ENCODE measurements around the gene SLCO6A1.
"Not testable (repeated sequence)": the region's sequence is repeated elsewhere in the genome, so short reads cannot be mapped to it uniquely, and the experiment has no call there.

Gene SLCO6A1

GRCh38 chr5:102498271-102499034 is at the start of gene SLCO6A1:
TSS of gene SLCO6A1 (minus strand) at chr5:102499001. CDS start at chr5:102498844, 157 bp downstream.
- no peak for DNase-seq (ENCODE audit: low read depth)

DNA sequence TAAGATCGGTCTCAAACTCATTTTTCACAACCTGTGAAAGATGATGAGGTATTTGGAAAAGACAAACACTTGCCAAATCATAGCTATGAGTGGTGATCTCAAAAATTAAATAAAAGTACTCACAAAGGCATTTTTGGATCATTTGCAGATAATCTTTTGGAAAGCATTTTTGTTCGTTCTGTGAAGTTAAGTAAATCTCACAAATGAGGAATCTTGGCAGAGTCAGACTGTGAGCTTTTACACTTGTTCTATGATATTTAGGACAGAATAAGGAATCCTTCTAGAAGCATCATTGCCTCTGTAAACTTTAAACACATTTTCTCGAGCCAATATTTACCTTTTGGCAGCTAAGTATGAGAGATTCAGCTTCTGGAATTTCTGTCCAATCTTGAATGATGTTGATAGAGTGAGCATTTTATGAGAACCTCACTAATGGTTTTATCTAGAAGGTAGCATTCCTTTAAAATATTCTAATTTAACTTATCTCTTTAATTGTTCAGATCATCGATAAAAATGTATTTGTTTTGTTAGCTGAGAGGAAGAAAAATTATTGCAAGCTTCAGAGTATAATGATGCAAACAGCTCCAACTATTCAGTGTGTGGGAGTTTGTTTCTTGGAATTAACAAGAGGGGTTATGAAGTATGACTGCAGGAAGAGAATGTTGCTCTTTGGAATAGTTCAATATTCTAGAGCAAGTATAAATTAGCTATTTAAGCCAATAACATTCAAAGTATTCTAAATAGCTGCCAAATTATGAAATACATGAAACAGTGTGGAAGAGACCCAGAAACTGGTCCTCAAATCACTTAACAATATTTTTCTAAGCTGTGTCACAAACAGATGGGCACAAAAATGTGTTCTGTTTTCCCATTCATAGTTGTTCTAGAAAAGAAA is 48.6 kb upstream of the SLCO6A1 start:
- no peak for DNase-seq (ENCODE audit: low read depth)

DNA sequence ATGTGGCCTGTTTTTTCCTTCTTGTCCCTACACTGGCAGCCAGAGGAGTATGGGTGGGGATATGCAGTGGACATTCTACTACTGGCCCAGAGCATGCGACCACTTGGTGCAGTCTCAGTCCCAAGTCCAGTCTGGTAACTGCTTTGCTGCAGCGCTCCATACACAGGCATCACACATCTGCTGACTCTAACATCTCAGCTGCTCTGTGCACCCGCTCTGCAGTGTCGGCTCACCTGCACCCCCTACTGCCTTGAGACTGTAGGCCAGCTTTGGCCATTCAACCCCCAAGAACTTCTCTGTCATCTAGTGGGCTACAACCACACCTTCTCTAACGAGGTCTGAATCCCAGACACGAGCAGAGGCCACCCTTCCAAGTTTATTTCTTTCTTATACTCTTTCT is 46.4 kb upstream of the SLCO6A1 start:
- DNase-seq (ENCODE audit: low read depth) = no peak

- no peak for DNase-seq (ENCODE audit: low read depth)
Observed at GRCh38 chr5:102542057-102542456, 43.3 kb upstream of the SLCO6A1 start.

GRCh38 chr5:102539996-102540728 is 41.4 kb upstream of the SLCO6A1 start:
- no peak for DNase-seq (ENCODE audit: low read depth)

DNA sequence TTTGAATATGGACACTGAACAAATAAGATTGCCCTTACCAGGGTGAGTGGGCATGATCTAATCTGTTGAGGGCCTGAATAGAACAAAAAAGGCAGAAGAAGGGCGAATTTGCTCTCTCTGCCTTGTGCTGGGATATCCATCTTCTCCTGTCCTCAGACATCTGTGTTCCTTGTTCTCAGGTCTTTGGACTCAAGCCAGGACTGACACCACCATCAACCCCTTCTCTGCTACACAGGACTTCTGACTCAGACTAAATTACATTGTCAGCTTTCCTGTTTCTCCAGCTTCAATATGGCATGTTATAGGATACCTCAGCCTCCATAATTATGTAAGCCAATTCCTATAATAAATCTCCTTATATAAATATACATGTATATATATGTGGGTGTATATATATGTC is 40.8 kb upstream of the SLCO6A1 start:
- no peak for DNase-seq (ENCODE audit: low read depth)

DNA sequence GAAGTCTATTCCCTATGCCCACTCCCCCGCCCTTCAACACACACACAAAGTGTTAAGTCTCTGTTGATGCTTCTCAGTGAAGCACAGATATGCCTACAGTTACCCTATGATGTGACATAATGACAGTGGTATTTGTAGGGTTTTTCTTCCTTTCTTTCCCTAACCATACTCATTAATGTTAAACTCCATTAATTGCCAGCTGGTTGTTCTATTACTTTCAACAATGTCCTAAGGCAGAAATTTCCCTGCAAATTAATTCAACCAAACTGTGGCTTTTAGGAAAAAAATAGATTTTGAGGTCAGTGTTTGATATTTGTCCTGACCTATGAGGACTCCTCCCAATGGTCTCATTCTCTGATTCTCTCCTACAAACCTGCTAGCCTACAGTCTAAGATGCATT is 38.2 kb upstream of the SLCO6A1 start:
- no peak for DNase-seq (ENCODE audit: low read depth)

GRCh38 chr5:102536323-102536928 is 37.6 kb upstream of the SLCO6A1 start:
- no peak for DNase-seq (ENCODE audit: low read depth)

- DNase-seq (ENCODE audit: low read depth) = no peak
Observed at GRCh38 chr5:102532123-102532522, 33.3 kb upstream of the SLCO6A1 start.

DNA sequence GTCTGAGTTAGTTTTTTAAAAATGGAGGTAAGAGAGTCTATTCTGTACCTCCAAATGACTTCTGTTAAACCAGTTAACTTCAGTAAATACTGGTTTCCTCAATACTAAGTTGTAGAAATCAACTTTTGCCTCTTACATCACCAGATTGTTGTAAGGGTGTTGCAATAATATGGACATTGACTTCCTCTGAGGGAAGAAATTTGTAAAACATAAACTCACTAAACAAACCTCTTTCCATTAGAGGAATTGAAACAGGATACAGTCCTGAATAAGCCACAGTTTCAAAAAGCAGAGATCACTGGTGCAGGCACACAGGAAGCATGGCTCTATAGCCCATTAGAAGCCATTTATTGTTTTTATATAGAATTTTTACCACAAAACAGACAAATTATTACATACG is 32.7 kb upstream of the SLCO6A1 start:
- DNase-seq (ENCODE audit: low read depth) = no peak

GRCh38 chr5:102529447-102529846 is 30.6 kb upstream of the SLCO6A1 start:
- DNase-seq (ENCODE audit: low read depth) = no peak

GRCh38 chr5:102529031-102529430 is 30.2 kb upstream of the SLCO6A1 start:
- no peak for DNase-seq (ENCODE audit: low read depth)

DNA sequence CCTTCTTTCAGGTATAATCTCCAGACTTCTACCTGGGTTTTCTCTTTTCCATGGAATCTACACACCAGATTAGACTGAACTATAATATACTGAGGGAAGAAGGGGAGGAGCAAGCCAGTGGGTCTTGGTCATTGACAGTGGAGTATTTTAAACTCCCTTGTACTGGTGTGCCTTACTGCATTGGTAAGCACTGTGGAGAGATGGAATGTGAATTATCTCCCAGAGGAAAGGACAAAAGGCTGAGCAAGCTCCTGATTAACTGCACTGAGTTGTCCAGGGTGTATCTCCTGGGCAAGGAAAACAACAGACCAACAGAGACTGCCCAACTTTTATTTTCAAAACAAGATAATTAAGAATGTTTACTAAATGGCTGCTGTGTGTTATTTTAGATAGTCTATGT is 29.8 kb upstream of the SLCO6A1 start:
- no peak for DNase-seq (ENCODE audit: low read depth)

DNA sequence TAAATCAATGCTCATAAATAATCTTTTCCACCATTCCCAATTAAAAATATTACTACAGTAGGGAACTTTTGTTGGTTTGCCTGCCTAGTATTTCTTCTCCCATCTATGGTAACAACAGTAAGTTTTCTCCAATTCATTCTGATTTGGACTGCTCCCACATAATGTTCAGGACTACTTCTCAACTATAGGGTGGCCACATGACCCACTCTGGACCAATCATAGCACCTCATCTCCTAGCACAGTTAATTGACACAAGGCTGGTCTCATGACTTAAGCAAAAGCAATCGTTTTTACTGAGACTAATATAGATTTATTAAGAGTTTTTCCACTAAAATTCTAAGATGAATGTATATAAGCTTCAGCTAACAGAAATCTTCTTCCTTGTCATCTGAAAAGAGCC is 28.7 kb upstream of the SLCO6A1 start:
- DNase-seq (ENCODE audit: low read depth) = no peak

- no peak for DNase-seq (ENCODE audit: low read depth)
Observed at GRCh38 chr5:102523541-102524175, 24.9 kb upstream of the SLCO6A1 start.

DNA sequence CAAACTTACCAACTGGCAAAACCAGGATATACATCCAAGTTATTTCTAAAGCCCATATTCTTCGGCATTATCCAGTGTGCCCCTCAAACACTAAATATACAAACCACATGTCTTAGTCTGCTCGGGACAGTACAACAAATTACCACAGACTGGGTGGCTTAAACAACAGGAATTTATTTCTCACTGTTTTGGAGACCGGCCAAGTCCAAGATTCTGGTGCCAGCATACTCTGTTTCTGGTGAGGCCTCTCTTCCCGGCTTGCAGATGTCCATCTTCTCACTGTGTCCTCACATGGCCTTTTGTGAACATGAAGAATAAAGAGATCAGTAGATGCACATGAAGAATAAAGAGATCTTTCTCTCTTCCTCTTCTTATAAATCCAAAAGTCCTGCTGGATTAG is 12.9 kb upstream of the SLCO6A1 start:
- DNase-seq (ENCODE audit: low read depth) = no peak

DNA sequence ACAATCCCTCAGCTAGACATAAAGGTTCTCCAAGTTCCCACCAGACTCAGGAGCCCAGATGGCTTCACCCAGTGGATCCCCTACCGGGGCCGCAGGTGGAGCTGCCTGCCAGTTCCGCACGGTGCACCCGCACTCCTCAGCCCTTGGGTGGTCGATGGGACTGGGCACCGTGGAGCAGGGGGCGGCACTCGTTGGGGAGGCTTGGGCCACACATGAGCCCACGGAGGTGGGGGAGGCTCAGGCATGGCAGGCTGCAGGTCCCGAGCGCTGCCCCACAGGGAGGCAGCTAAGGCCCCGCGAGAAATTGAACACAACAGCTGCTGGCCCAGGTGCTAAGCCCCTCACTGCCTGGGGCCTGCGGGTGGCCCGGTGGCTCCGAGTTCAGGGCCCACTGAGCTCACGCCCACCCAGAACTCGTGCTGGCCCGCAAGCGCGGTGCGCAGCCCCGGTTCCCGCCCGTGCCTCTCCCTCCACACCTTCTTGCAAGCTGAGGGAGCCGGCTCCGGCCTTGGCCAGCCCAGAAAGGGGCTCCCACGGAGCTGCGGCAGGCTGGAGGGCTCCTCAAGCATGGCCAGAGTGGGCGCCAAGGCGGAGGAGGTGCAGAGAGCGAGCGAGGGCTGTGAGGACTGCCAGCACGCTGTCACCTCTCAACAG is 7.4 kb downstream of the SLCO6A1 start:
- not testable (repeated sequence) for DNase-seq (ENCODE audit: low read depth)

GRCh38 chr5:102483736-102484135 is 15.1 kb downstream of the SLCO6A1 start:
- DNase-seq (ENCODE audit: low read depth) = no peak

GRCh38 chr5:102481054-102481715 is 17.6 kb downstream of the SLCO6A1 start:
- DNase-seq (ENCODE audit: low read depth) = no peak

GRCh38 chr5:102453716-102454115 is 45.1 kb downstream of the SLCO6A1 start:
- no peak for DNase-seq (ENCODE audit: low read depth)

GRCh38 chr5:102451082-102451481 is 47.7 kb downstream of the SLCO6A1 start:
- no peak for DNase-seq (ENCODE audit: low read depth)
